K562 (cell line): ENCODE data around the gene MRPL16. TPM values are rescaled to one million over a fixed set of nuclear protein-coding genes. Genes with fewer than 3 reads are reported as not detected.

Source experiments
- ARID1B ChIP-seq: fragments of 450-650 bp; IDR thresholded peaks from 2 replicates; pipeline ENCODE4 v1.6.1; 2016; ENCODE audit warnings: antibody characterized with exemption, mild to moderate bottlenecking, inconsistent platforms
- FOSL1 ChIP-seq: fragments of 200-800 bp; sonication (Bioruptor generic); conservative IDR thresholded peaks from 2 replicates; pipeline ENCODE4 v1.6.1; 2016; ENCODE audit warnings: missing genetic modification characterization, missing compliant biosample characterization
- FOXJ2 ChIP-seq: fragments of 200-800 bp; sonication (Bioruptor generic); IDR thresholded peaks from 2 replicates; pipeline ENCODE4 v1.6.1; 2016; ENCODE audit warnings: missing genetic modification characterization, missing compliant biosample characterization
- GATA2 ChIP-seq: sonication (generic); formaldehyde crosslinking; IDR thresholded peaks from 2 replicates; pipeline ENCODE4 v1.4.0; 2020; ENCODE audit warnings: mild to moderate bottlenecking, missing genetic modification reagents
- SETDB1 ChIP-seq: IDR thresholded peaks from one replicate; pipeline ENCODE4 v1.6.1; 2012; ENCODE audit warnings: low read length, control low read depth, inconsistent platforms
- TAL1 ChIP-seq: fragments of 450-650 bp; IDR thresholded peaks from 2 replicates; pipeline ENCODE4 v1.6.1; 2016; ENCODE audit warnings: mild to moderate bottlenecking
- TEAD4 ChIP-seq, 2 experiments: sonication (generic) in 1 of 2; formaldehyde crosslinking in 1 of 2; IDR thresholded peaks; 2 replicates each; pipeline versions ENCODE4 v1.6.1 to v1.8.0; 2012 to 2022; ENCODE audit warnings: borderline replicate concordance in 1 of 2, inconsistent platforms in 1 of 2, low read length in 1 of 2, mild to moderate bottlenecking in 1 of 2, missing genetic modification reagents in 1 of 2
- ZNF584 ChIP-seq: fragments of 200-800 bp; sonication (Bioruptor generic); IDR thresholded peaks from 2 replicates; pipeline ENCODE4 v1.6.1; 2016; ENCODE audit warnings: low read depth, mild to moderate bottlenecking, missing genetic modification characterization, missing compliant biosample characterization
- polyA plus RNA-seq, 8 experiments: library from polyadenylated mRNA; depleted of rRNA in 4 of 8; stranded (reverse) in 5 of 8; unstranded in 3 of 8; fragments of >200 nt; fragmentation: Nextera tagmentation in 2 of 8; fragmentation: Illumina TruSeq in 1 of 8; extraction: Ambion mirVana in 2 of 8; extraction: Trizol in 1 of 8; gene quantifications; 2 replicates each; pipeline versions ENCODE4 v1.2.1 to v1.2.3, GENCODE V29; 2011 to 2014; ENCODE audit warnings: inconsistent platforms in 1 of 8, missing spikeins in 1 of 8
- total RNA-seq, 7 experiments: library from RNA; depleted of rRNA in 6 of 7; stranded (reverse); fragments of >200 nt in 6 of 7; fragmentation: Illumina TruSeq in 2 of 7; extraction: Trizol in 2 of 7; gene quantifications; 2 replicates each; pipeline versions ENCODE4 v1.2.1 to v1.2.3, GENCODE V29; 2011 to 2021; ENCODE audit warnings: low replicate concordance in 1 of 7
- TF ChIP-seq, protein P1 (sequence below), 2 experiments: fragments of 450-650 bp in 1 of 2; sonication (generic) in 1 of 2; formaldehyde crosslinking in 1 of 2; IDR thresholded peaks in 1 of 2; conservative IDR thresholded peaks in 1 of 2; 2 replicates each; pipeline versions ENCODE4 v1.6.1 to v1.8.1; 2016 to 2023; ENCODE audit warnings: mild to moderate bottlenecking in 2 of 2, moderate library complexity in 2 of 2, inconsistent platforms in 1 of 2, missing genetic modification reagents in 1 of 2
- TF ChIP-seq, protein P2 (sequence below): fragments of 250-450 bp; sonication (Bioruptor Pico); IDR thresholded peaks from 2 replicates; pipeline ENCODE4 v1.8.0; 2022; ENCODE audit warnings: inconsistent platforms, mild to moderate bottlenecking, moderate library complexity, borderline replicate concordance
- TF ChIP-seq, protein P3 (sequence below): sonication (generic); formaldehyde crosslinking; IDR thresholded peaks from 2 replicates; pipeline ENCODE4 v1.5.0; 2020; ENCODE audit warnings: missing genetic modification reagents

MRPL16 gene
- total and polyA plus RNA-seq, 9 of the 15 experiments (the other 6 are each of a cell fraction or from before 2014, with no cell fraction given): 63.3 to 209 (median 157) TPM

DNA sequence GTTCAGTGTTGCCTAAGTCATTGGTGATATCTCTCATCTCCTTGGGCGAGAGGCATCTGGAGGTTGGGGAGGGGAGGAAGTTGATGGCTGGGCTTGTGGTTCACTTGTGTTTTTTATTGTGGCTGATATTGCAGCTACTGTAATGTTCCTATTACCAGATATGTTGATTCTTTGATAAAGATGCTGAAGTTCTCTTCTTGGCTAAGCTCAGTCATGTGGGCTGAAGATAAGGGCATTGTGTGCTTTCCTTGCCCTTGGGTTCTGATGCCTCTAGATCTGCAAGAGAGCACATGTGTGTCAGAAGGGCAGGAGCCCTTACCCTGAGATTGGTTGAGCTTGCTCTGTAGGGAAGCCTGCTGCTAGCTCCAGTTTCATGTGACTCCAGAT lies 43.4 kb downstream of the MRPL16 start (continued):
- TF ChIP-seq, protein P1, sequence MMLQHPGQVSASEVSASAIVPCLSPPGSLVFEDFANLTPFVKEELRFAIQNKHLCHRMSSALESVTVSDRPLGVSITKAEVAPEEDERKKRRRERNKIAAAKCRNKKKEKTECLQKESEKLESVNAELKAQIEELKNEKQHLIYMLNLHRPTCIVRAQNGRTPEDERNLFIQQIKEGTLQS (IDR thresholded peaks at IDR 0.05): no peak
- TF ChIP-seq, protein P1 (CRISPR knock-in tag; conservative IDR thresholded peaks at IDR 0.05): no peak
- TF ChIP-seq ZNF584 (CRISPR knock-in tag) (0 out of 2 replicates have a peak, but pooled peaks have one; percentile 41), ARID1B (peak; percentile 12; the same call in 1 of the 2 replicates), FOSL1 (tag) (peak; percentile 11; the same call in 1 of the 2 replicates), FOXJ2 (tag) (0 out of 2 replicates have a peak, but pooled peaks have one; percentile 37), SETDB1 (no peak), TEAD4 (IDR thresholded peaks at IDR 0.05; ENCODE audit: low read length) (peak; percentile 71), TEAD4 (CRISPR knock-in tag; IDR thresholded peaks at IDR 0.05; ENCODE audit: borderline replicate concordance) (no peak), TAL1 (peak; percentile 34; the same call in 1 of the 2 replicates), GATA2 (CRISPR knock-in tag) (peak; percentile 43; the same call in 1 of the 2 replicates)
- TF ChIP-seq, protein P2, sequence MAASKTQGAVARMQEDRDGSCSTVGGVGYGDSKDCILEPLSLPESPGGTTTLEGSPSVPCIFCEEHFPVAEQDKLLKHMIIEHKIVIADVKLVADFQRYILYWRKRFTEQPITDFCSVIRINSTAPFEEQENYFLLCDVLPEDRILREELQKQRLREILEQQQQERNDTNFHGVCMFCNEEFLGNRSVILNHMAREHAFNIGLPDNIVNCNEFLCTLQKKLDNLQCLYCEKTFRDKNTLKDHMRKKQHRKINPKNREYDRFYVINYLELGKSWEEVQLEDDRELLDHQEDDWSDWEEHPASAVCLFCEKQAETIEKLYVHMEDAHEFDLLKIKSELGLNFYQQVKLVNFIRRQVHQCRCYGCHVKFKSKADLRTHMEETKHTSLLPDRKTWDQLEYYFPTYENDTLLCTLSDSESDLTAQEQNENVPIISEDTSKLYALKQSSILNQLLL (CRISPR knock-in tag): no peak
- TF ChIP-seq, protein P3, sequence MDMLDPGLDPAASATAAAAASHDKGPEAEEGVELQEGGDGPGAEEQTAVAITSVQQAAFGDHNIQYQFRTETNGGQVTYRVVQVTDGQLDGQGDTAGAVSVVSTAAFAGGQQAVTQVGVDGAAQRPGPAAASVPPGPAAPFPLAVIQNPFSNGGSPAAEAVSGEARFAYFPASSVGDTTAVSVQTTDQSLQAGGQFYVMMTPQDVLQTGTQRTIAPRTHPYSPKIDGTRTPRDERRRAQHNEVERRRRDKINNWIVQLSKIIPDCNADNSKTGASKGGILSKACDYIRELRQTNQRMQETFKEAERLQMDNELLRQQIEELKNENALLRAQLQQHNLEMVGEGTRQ (CRISPR knock-in tag): peak; percentile 45
